GM19438 (cell line): ENCODE data around the gene BSPH1.
"Not testable (repeated sequence)": the region's sequence is repeated elsewhere in the genome, so short reads cannot be mapped to it uniquely, and the experiment has no call there.

ENCODE experiments used
- ATAC-seq: cut with Tn5 transposase; IDR thresholded peaks from one replicate; pipeline ENCODE4 v1.9.1; 2021; ENCODE audit warnings: low read depth; ENCODE audit not compliant: unreplicated experiment

BSPH1 gene

GRCh38 chr19:47992070-47992469 is at the start of gene BSPH1:
Gene BSPH1 (minus strand): TSS chr19:47992170. CDS start chr19:47992081, 89 bp downstream.
- ATAC-seq: no peak

GRCh38 chr19:48036765-48037164 is 44.8 kb upstream of the BSPH1 start:
- no peak for ATAC-seq

DNA sequence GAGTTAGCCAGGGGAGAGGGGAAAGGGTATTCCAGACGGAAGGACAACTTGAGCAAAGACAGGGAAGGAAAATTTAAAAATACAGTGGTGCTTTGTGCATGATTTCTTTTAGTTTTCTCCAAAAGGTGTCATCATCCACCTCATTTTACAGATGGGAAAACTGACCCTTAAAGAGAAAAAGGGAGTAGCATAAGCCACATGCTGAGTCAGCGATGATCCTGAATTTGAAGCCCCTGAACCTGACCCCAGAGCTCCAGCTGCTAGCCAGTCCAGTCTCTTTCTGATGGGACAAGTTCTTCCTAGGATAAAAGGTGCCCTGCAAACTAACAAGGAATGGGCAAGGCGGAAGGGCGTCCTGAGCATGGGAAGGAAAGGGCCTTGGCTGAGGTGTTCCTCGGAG is 41.6 kb upstream of the BSPH1 start:
- ATAC-seq: no peak

- no peak for ATAC-seq
Observed at GRCh38 chr19:48030073-48030472, 38.1 kb upstream of the BSPH1 start.

DNA sequence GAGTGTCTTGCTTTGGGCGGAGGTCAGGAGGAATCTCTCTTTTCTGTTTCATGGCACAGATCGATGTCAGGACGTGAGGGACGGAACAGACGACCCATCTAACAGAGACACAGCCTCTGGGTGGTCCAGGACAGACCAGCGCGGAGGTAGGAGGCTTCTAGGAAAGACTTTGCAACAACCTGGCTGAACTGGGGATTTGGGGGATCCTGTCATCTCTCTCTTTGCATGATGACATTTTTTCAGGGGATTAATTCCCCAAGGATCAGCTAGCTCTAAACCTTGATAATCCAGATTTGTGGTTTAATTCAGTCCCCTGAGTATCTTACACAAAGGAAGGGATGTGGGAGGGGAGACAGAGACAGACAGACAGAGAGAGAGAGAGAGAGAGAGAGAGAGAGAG is 37.5 kb upstream of the BSPH1 start:
- ATAC-seq: no peak

DNA sequence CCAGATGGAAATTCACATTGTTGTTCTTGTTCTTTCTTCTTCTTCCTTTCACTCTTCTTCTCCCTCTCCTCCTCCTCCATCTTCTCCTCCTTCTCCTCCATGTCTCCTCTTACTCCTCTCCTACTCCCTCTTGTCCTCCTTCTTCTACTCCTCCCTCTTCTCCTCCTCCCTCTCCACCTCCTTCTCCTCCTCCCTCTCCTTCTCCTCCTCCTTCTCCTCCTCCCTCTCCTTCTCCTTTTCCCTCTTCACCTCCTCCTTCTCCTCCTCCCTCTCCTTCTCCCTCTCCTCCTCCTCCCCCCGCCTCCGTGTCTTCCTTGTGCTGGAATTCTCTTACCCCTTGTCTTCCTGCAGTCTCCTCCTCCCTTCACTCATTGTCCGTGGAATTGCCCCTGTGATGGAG is 33.5 kb upstream of the BSPH1 start:
- ATAC-seq: no peak

DNA sequence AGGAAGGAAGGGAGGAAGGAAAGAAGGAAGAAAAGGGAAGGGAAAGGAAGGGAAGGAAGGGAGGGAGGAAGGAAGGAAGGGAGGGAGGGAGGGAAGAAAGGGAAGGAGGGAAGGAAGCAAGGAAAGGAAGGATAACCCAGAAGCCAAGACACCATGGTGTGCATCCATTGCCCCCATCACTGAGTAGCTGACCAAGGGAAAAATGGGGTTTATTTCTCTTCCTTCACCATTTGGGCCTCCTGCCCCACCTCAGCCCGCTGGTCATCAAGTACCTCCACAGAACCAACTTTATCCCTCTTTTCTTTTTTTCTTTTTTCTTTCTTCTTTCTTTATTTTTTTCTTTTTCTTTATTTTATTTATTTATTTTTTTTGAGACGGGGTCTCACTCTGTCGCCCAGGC is 31.5 kb upstream of the BSPH1 start:
- ATAC-seq: no peak

- ATAC-seq: no peak
Observed at GRCh38 chr19:48023011-48023410, 31.0 kb upstream of the BSPH1 start.

GRCh38 chr19:48020686-48021085 is 28.7 kb upstream of the BSPH1 start:
- no peak for ATAC-seq

GRCh38 chr19:48010932-48011758 is 19.2 kb upstream of the BSPH1 start:
- ATAC-seq: no peak

- ATAC-seq: no peak
Observed at GRCh38 chr19:48006762-48007161, 14.8 kb upstream of the BSPH1 start.

GRCh38 chr19:48004236-48004635 is 12.3 kb upstream of the BSPH1 start:
- ATAC-seq: no peak

DNA sequence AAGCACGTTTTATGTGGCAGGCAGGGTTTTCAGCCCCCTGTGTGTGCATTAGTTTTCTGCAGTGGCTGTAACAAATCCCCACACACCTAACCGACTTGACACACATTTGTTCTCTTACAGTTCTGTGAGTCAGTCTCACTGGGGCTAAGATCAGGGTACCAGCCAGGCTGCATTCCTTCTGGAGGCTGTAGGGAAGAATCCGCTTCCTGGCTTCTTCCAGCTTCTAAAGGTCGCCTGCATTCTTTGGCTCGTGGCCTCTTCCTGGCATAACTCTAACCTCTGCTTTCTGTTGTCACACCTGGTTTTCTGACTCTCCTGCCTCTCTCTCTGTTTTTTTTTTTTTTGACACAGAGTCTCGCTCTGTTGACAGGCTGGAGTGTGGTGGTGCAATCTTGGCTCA is 8.9 kb upstream of the BSPH1 start:
- no peak for ATAC-seq

DNA sequence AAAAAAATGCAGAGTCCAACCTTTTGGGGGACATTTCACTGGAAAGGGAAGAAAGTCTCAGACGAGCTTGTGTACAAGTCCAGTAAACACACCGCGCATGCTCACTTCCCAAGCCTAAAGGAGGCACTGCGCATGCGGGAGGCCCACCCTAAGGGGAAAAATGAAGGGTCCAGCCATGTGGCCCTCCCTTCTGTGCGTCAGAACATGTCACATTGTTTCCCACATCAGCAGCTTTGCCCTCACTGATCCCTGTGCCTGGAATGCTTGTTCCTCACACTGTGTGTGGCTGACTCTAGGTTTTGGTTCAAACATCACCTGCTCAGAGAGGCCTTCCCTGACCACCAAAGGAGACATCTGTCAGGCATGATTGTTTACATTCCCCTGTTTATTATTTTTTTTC is 6.8 kb upstream of the BSPH1 start:
- ATAC-seq: no peak

GRCh38 chr19:47996230-47996727 is 4.3 kb upstream of the BSPH1 start:
- no peak for ATAC-seq

DNA sequence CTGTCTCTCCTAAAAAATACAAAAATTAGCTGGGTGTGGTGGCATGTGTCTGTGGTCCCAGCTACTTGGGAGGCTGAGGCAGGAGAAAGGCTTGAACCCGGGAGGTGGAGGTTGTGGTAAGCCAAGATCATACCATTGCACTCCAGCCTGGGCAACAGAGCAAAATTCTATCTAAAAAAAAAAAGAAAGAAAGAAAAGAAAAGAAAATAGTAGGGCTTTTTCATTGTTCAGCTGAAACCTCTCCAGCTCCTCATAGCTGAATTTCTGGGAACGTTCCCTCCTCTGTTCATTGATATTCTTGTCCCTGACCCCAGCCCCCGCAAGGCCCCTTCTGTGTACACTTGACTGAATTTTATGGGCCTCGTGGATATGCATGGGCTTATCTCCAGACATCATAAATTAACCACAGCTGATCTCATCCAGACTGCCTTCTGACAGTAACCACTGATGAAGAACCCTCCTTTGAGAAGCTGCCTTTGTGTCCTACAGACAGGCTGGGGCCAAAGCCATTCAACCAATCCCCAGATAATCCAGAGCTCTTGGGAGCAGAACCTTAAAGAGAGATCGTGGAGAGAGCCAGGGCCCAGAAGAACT is 2.3 kb upstream of the BSPH1 start, which contains the start of gene ELSPBP1:
Gene ELSPBP1, plus strand, starts transcription at position 424 of the 594 bp plus-strand sequence. CDS start 14,036 bp downstream, outside the sequence.
- ATAC-seq: no peak

DNA sequence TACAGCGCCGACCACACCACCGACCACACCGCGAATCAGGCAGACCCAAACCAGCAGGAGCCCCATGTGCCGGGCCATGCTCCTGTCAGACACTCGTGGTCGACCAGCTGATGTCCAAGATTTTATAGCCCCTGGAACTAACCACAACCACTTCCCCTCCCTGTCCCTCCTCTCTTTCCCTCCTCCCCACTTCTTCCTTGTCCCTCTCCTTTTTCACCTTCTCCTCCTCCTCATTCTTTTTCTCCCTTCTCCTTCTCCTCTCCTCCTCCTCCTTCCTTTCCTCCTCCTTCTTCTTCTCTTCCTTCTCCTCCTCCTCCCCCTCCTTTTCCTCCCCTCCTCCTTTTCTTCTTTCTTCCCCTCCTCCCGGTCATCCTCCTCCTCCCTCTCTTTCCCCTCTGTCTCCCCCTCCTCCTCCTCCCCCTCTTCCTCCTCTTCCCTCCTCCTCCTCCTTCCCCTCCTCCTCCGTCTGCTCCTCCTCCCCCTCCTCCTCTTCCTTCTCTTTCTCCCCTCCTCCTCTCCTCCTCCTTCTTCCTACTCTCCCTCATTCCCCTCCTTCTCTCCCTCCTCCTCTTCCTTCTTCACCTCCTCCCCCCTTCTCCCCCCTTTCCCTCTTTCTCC is 670 bp downstream of the BSPH1 start:
- ATAC-seq: no peak

GRCh38 chr19:47973529-47973928 is 18.4 kb downstream of the BSPH1 start:
- no peak for ATAC-seq

DNA sequence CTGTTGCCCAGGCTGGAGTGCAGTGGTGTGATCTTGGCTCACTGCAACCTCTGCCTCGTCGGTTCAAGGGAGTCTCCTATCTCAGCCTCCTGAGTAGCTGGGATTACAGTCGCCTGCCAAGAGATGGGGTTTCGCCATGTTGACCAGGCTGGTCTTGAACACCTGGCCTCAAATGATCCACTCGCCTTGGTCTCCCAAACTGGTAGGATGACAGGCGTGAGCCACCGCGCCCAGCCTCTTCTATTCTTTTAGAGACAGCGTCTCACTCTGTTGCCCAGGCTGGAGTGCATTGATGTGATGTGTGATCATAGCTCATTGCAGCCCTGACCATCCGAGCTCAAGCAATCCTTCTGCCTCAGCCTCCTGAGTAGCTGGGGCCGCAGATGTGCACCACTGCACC is 36.0 kb downstream of the BSPH1 start:
- not testable (repeated sequence) for ATAC-seq

DNA sequence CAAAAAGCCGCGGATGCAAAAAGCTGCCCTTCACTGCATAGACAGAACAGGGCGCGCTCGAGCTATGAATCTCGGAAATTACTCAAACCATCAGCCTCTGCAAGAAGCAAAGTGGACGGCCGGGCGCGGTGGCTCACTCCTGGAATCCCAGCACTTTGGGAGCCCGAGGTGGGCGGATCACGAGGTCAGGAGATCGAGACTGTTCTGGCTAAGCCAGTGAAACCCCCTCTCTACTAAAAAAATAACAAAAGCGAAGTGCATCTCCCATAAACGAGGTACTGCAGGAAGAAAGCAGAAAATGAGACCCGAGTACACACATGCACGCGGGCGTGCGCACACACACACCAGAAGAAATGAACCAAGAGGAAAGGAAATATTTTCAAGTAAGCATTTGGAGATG is 39.8 kb downstream of the BSPH1 start:
- not testable (repeated sequence) for ATAC-seq

DNA sequence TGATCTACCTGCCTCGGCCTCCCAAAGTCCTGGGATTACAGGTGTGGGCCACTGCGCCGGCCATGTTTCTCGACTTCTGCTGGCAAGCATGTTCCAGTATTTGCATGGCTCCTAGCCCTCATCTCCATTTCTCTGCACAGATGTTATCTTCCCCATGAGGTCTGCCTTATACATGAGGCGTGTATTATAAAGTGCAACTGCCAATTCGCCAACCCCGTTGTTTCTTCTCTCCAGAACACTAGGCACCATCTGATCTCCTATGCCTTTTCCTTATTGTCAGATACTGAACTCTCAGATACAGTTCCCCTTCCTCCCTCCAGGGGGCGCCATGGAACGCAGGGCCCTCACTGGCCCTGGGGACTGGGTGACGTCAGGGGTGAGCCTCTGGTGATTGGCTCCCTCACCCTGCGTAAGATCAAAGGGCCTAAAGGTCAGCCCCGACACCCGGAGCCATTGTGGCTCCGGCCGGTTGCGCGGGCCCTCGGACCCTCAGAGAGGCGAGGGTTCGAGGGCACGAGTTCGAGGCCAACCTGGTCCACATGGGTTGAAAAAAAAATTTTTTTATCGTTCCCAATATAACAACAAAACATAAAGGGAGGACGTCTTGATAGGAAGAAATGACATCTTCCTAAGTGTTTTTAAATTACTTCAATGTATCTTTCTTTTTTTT is 42.0 kb downstream of the BSPH1 start:
- ATAC-seq: not testable (repeated sequence)
